Inflammatory macrophage (primary cell): Measurements from ENCODE around the gene GOLGA7B.
A peak's percentile ranks its signal among the peaks of the same experiment; 100 is the strongest.

Experiments
- DNase-seq, 2 donors: peaks; one replicate each; pipeline ENCODE4 v3.0.0-alpha.2; 2020 to 2022

GOLGA7B gene

GRCh38 chr10:97869091-97870042, 19.7 kb downstream of the GOLGA7B start:
- peak; percentile 90 to 94 for DNase-seq

- no peak for DNase-seq
Measured at GRCh38 chr10:97870990-97871389, 21.3 kb downstream of the GOLGA7B start.

DNA sequence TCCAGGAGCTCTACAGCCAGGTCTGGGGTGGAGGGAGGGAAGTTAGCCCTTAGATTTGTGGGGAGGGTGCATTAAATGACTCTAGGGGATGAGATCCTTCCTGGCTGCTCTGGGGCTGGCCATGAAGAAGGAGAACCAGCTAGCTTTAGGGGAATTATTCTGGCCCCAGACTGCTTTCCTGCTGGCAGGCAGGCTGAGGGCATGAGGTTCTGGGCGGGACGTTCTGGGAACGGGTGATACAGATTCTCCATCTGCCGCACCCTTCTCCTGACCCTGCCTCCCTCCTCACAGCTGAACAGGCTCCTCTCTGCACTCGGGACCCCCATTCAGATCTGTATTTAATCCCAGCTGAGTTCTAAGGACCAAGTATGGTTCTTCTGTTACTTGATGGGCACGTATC, 23.9 kb downstream of the GOLGA7B start:
- DNase-seq, result no peak

GRCh38 chr10:97874332-97874731, 24.7 kb downstream of the GOLGA7B start:
- no peak for DNase-seq

DNA sequence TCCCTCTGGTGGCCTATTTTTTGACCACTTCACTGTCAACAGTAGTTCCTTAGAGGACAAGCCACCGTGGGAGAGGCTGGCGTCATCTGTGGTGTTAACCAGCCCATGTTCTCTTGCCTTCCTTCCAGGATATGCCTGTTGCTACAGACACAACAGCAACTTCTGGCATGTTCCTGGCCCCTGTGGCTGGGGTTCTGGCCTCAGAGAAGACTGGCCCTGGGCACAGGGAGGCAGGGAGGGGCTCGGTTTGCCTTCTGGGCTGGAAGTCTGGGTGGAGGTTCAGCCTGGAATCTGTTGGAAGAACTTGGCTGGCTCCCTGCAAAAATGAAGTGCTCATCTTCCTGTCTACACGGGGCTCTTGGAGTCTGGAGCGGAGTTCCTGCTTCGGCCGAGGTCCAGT, 25.7 kb downstream of the GOLGA7B start:
- DNase-seq, result no peak

GRCh38 chr10:97876402-97876801, 26.8 kb downstream of the GOLGA7B start:
- DNase-seq, result no peak

- DNase-seq, result no peak
Measured at GRCh38 chr10:97879241-97879640, 29.6 kb downstream of the GOLGA7B start.

GRCh38 chr10:97880109-97880508, 30.5 kb downstream of the GOLGA7B start:
- no peak for DNase-seq

DNA sequence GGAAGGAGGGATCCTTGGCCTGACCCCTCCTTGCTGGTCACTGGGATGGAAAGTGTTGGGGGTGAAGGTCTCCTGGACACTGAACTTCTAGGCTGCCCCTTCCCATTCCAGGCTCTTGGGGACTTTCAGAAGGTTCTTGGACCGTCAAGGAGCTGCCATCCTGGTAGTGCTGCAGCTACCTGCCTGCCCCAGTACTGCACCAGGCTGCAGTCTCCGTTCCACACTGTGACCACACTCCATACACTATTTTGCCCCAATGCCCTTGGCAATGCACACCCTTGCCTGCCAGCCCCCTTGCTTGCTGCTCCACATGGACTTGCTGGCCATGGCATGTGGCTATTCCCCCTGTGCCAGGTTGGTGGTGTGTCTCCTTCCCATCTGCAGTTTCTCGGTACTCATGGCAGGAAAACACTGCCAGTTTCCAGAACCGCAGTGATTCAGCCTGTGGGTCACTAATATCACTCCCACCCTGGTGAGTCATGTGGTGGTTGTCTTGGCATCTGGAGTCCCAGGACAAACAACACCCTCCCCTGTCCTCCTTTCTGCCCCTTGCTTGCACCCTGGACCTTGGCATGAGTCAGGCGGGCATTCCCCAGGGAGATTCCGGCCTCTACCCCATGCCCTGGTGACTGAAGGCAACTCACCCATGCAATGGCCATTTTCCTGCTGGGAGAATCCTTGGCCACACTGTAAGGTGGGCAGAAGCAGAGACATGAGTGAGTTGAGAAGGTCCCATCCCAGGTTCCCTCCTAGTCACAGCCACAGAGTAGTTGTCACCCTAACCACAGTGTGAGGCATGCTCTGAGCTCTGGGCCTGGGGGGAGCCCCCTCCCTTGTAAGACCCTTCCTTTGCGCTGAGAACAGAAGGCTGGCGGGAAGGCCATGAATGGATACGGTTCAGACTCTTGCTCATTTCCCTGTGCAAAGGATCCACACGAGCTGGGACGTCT, 32.8 kb downstream of the GOLGA7B start:
- no peak for DNase-seq

DNA sequence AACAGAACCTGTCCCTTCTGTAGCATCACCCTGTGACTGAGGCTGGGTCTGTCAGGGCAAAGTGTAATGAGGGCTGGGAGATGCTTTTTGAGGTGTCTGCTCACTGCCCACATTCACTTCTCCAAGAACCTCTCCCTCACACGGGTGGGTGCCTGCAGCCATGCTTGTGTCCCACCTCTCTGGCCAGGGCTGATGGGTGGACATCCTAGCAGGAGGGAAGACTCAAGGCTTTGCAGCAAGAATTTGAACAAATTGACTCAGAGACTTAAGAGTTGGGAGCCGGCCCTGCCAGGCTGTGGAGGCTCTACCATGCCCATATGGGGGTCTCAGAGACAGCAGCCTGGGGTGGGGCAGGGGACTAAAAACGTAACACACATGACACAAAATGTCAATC, 33.4 kb downstream of the GOLGA7B start:
- DNase-seq, result no peak

DNA sequence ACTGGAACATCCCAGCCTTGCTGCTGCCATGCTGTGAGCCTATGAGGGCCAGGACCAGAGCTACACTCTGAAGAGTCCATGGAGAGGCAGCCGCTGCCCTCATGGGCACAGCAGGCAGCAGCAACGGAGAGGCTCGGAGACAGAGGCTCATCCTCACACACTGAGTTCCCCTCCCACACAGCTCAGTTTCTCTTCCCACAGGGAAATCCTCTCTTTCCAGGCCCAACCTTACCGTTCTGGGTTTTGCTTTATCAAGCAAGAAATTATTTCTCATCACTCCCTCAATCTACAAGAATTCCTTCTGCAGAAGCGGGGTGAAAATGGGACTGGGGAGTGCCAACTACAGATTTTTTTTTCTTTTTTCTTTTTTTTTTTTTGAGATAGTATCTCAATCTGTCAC, 36.6 kb downstream of the GOLGA7B start:
- DNase-seq, result no peak

GRCh38 chr10:97887399-97887798, 37.8 kb downstream of the GOLGA7B start:
- DNase-seq, result no peak

DNA sequence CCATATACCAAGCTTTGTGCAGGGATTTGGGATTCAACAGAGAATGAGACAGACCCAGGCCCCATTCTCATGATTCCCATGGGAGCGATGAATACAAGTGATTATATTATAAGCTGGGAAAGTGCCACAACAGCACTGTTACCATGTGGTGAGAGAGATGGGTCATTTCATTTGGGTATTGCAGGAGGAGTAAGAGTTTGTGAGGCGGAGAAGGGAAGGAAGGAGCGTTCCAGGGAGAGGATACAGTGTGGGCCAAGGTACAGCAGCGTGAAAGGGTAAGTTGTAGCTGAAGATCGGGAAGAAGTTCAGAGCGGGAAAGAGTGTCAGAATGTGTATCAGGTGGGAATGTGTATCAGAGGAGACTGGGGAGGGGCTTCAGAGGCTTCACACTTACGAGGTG, 38.5 kb downstream of the GOLGA7B start:
- DNase-seq, result no peak

GRCh38 chr10:97888641-97889262, 39.1 kb downstream of the GOLGA7B start:
- DNase-seq, result peak in 1 of 2 donors; percentile 7

DNA sequence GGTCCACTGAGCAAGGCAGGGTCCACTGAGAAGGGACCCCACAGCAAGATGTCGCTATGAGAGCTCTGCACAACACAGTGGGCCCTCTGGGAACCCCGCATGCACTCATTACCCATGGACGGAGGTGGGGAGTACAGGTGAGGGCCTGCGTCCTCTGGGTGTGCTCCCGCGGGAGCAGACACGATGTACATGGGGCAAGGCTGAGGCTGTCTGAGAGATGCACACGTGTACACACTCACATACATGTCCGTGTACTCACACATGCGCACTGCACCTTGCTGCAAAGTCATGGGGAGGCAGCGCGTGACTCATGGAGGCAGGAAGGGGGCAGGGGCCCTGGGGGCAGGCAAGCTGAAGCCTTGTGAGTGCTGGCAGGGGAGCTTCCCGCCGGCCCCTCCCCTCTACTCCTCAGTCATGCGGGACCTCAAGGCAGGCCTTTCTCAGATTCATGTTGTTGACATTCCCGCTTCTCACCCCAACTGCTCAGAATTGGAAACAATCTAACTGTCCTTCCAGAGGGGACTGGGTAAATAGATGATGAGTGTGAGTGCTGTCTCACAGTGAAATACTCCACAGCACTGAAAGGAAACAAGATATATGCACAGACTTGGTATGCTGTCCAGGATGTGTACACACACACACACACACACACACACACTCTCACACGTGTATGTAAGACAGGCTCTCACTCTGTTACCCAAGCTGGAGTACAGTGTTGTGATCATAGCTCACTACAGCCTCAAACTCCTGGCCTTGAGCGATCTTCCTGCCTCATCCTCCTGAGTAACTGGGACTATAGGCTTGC, 40.0 kb downstream of the GOLGA7B start:
- no peak for DNase-seq

DNA sequence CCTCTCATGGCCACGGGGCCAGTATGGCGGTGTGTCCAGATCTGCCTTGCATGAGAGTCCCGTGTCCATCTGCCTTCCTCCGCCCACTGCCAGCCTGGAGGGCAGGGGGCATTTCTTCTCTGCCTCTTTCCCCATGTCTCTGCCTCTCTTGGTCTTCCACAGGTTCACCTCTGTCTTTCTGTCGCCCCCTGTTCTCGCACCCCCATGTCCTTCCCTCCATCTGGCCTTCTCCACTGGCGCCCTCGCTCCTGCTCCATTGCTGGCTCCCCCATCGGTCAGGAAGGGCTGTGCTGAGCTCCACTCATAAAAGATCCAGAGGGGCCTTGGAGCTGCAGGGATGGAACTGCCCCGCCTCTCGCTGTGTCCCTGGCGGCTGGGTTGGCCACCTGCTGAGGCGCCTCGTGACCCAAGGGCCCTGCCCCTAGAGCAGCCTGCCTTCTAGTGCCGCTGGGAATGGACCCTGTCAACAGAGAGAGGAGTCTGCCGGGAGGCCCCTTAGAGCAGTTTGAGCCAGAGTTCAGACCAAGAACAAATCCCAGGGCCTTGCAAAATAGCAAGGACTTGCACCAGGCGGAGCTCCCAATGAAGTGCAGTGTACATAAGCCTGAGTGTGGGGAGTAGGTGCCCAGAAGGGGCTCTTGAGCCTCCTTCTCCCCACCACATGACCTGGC, 42.0 kb downstream of the GOLGA7B start:
- no peak for DNase-seq

DNA sequence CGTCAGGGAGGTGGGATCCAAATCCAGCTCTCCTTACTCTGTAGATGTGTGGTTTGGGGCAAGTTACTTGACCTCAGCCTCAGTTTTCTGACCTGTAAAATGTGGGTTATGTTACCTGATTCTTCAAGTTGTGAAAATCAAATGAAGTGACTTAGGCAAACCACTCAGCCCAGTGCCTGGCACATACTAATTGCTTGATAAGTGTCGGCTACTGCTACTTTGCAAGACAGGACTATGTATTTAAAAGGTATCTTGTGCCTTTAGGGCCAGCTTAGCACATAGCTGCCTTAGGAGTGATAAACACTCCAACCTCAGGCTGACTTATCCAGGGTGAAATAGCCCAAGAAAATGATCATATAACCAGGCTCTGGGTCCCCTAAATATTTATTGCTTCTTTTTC, 42.9 kb downstream of the GOLGA7B start:
- no peak for DNase-seq

- no peak for DNase-seq
Measured at GRCh38 chr10:97892939-97893338, 43.3 kb downstream of the GOLGA7B start.

- DNase-seq, result no peak
Measured at GRCh38 chr10:97894092-97894491, 44.4 kb downstream of the GOLGA7B start.

- no peak for DNase-seq
Measured at GRCh38 chr10:97895084-97895483, 45.4 kb downstream of the GOLGA7B start.

DNA sequence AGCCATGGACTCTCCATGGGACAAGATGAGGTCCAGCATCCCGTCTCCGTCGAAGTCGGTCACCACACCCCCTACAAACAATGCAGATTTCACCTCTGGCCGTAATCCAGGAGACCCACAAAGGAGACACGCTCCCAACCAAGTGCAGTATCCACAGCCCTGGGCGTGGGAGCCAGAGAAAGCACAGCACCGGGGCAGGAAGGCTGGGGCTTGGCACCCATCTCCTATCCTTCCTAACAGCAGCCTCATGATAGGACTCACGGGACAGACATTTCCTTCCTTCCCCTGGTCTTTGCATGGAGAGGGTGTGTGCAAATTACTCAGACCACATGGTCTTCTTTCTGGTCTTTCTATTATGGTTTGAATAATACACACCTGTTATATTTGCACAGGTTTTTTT, 46.3 kb downstream of the GOLGA7B start:
- no peak for DNase-seq
